Measurements from ENCODE around the gene RUSC1. TPM values are rescaled to one million over a fixed set of nuclear protein-coding genes. Genes with fewer than 3 reads are reported as not detected.
"Not testable (repeated sequence)": the region's sequence is repeated elsewhere in the genome, so short reads cannot be mapped to it uniquely, and the experiment has no call there.

Gene RUSC1
- total and polyA plus RNA-seq, 4 donors, result 19.7 to 102 (median 46.0) TPM

DNA sequence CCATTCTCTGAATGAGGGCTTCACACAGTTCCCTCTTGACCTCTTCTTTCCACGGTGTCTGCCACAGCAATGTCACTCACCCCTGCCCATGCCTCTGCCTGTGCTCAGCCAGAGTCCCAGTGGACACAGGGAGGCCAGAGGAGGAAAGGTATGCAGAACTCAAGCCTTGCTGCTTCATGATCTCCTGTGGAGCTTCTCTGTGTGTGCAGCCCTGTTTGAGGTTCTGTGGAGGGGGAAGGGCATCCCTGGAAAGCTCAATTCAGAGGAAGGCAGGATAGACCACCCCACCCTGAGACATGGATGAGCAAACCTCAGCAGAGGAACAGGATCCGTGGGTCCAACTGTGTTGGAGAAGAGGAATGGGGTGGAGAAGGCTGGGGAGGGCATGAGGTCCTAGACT is 41.4 kb upstream of the RUSC1 start:
- H3K4me3 ChIP-seq (ENCODE audit: low read length in 2 of 2), result no peak overlapping the region

DNA sequence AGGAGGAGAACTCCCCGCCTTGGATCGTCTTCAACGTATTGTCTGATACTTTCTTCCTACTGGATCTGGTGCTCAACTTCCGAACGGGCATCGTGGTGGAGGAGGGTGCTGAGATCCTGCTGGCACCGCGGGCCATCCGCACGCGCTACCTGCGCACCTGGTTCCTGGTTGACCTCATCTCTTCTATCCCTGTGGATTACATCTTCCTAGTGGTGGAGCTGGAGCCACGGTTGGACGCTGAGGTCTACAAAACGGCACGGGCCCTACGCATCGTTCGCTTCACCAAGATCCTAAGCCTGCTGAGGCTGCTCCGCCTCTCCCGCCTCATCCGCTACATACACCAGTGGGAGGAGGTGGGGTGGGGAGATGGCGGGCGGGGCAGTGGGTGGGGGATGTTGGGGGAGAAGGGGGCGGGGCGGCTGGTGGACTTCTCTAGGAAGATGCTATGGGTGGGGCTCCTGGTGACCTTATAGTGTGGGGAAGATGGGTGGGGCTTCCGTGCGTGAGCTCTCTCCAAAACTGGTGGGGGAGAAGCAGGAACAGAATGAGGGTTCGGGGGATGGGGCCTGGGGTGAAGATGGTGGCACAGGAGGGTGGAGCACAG is 38.1 kb upstream of the RUSC1 start:
- H3K27ac ChIP-seq (ENCODE audit: low read depth in 1 of 2, low read length in 2 of 2), result no peak overlapping the region
- no peaks in the 10 kb centered on the region for H3K9me3 ChIP-seq (ENCODE audit: control insufficient read depth, low read length)
- no peaks in the 10 kb centered on the region for H3K27me3 ChIP-seq (ENCODE audit: control insufficient read depth in 1 of 2, insufficient read depth in 2 of 2, low read length in 1 of 2)
- H3K4me1 ChIP-seq (ENCODE audit: control insufficient read depth in 1 of 2, insufficient read depth in 2 of 2, low read length in 2 of 2), result no peaks in the 10 kb centered on the region
- intact Hi-C loops (cut with DNase I), result no loop called here
- ATAC-seq (ENCODE audit: low FRiP score), result no peak
- H3K4me3 ChIP-seq (ENCODE audit: low read length in 2 of 2), result no peak overlapping the region
- DNase-seq, result no peak
- WGBS, 2 donors, result 95 to 96% methylated on average over 29 of the region's 29 CpGs
- no peaks in the 10 kb centered on the region for H3K36me3 ChIP-seq (ENCODE audit: control insufficient read depth in 1 of 2, insufficient read depth in 2 of 2, low read length in 1 of 2)

More for the DNA sequence above, 41.4 kb upstream of the RUSC1 start:
- Histone ChIP-seq H3K36me3 (ENCODE audit: control insufficient read depth in 1 of 2, insufficient read depth in 2 of 2, low read length in 1 of 2) (no peaks in the 10 kb centered on the region), H3K27ac (ENCODE audit: low read depth in 1 of 2, low read length in 2 of 2) (no peak overlapping the region), H3K9me3 (ENCODE audit: control insufficient read depth, low read length) (no peaks in the 10 kb centered on the region), H3K27me3 (ENCODE audit: control insufficient read depth in 1 of 2, insufficient read depth in 2 of 2, low read length in 1 of 2) (no peaks in the 10 kb centered on the region), H3K4me1 (ENCODE audit: control insufficient read depth in 1 of 2, insufficient read depth in 2 of 2, low read length in 2 of 2) (no peaks in the 10 kb centered on the region)
- no peak for DNase-seq
- no peak for ATAC-seq (ENCODE audit: low FRiP score)
- 66 to 79% methylated on average over 2 of the region's 2 CpGs for WGBS, 2 donors
- intact Hi-C loops (cut with DNase I), result loop anchor here in 1 of 2 donors (2.0 kb wide), 1 partner anchor 44 kb away; no protein-coding TSS in a partner anchor

DNA sequence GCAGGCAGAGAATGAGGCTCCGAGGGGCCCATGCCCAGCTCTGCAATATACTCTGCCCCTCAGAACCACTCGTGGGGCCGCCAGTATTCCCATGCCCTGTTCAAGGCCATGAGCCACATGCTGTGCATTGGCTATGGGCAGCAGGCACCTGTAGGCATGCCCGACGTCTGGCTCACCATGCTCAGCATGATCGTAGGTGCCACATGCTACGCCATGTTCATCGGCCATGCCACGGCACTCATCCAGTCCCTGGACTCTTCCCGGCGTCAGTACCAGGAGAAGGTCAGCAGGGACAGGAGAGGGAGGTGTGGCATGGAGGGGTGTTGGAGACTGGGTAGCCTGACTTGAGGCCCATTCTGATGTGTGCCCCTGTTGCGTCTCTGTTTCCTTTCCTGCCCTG is 36.2 kb upstream of the RUSC1 start:
- WGBS, 2 donors, result 92 to 94% methylated on average over 12 of the region's 12 CpGs
- ATAC-seq (ENCODE audit: low FRiP score) (no peak), DNase-seq (no peak)
- intact Hi-C loops (cut with DNase I), result no loop called here
- Histone ChIP-seq H3K27ac (ENCODE audit: low read depth in 1 of 2, low read length in 2 of 2) (no peak overlapping the region), H3K36me3 (ENCODE audit: control insufficient read depth in 1 of 2, insufficient read depth in 2 of 2, low read length in 1 of 2) (no peaks in the 10 kb centered on the region), H3K4me1 (ENCODE audit: control insufficient read depth in 1 of 2, insufficient read depth in 2 of 2, low read length in 2 of 2) (no peaks in the 10 kb centered on the region), H3K4me3 (ENCODE audit: low read length in 2 of 2) (no peak overlapping the region), H3K27me3 (ENCODE audit: control insufficient read depth in 1 of 2, insufficient read depth in 2 of 2, low read length in 1 of 2) (no peaks in the 10 kb centered on the region), H3K9me3 (ENCODE audit: control insufficient read depth, low read length) (no peaks in the 10 kb centered on the region)

DNA sequence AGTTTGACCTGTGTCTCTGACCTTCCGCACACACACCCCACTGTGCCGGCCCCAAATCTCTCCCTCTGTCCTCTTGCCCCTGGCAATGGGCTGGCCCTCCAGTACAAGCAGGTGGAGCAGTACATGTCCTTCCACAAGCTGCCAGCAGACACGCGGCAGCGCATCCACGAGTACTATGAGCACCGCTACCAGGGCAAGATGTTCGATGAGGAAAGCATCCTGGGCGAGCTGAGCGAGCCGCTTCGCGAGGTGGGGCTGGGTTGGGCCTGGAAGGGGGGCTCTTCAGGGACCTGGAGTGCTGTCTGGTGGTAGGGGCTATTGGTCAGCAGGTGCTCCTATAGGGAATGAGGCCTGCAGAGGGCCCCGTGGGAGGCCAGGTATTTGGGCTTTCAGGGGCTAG is 35.6 kb upstream of the RUSC1 start:
- intact Hi-C loops (cut with DNase I), result no loop called here
- Histone ChIP-seq H3K4me1 (ENCODE audit: control insufficient read depth in 1 of 2, insufficient read depth in 2 of 2, low read length in 2 of 2) (no peaks in the 10 kb centered on the region), H3K27ac (ENCODE audit: low read depth in 1 of 2, low read length in 2 of 2) (no peak overlapping the region), H3K9me3 (ENCODE audit: control insufficient read depth, low read length) (no peaks in the 10 kb centered on the region), H3K36me3 (ENCODE audit: control insufficient read depth in 1 of 2, insufficient read depth in 2 of 2, low read length in 1 of 2) (no peaks in the 10 kb centered on the region), H3K4me3 (ENCODE audit: low read length in 2 of 2) (no peak overlapping the region), H3K27me3 (ENCODE audit: control insufficient read depth in 1 of 2, insufficient read depth in 2 of 2, low read length in 1 of 2) (no peaks in the 10 kb centered on the region)
- DNase-seq, result no peak
- no peak for ATAC-seq (ENCODE audit: low FRiP score)
- 90 to 94% methylated on average over 14 of the region's 14 CpGs for WGBS, 2 donors

DNA sequence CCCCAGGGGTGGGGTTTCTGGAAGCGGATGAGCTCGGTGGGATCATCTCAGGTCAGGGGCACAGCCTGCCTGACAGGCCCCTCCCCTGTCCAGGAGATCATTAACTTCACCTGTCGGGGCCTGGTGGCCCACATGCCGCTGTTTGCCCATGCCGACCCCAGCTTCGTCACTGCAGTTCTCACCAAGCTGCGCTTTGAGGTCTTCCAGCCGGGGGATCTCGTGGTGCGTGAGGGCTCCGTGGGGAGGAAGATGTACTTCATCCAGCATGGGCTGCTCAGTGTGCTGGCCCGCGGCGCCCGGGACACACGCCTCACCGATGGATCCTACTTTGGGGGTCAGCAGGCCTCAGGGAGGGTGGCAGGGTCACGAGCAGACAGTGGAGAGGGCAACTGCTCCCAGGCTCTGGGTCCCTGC is 35.1 kb upstream of the RUSC1 start:
- no peaks in the 10 kb centered on the region for H3K9me3 ChIP-seq (ENCODE audit: control insufficient read depth, low read length)
- DNase-seq (no peak), ATAC-seq (ENCODE audit: low FRiP score) (no peak)
- intact Hi-C loops (cut with DNase I), result no loop called here
- 94% methylated on average over 18 of the region's 18 CpGs for WGBS, 2 donors
- no peaks in the 10 kb centered on the region for H3K27me3 ChIP-seq (ENCODE audit: control insufficient read depth in 1 of 2, insufficient read depth in 2 of 2, low read length in 1 of 2)
- no peak overlapping the region for H3K27ac ChIP-seq (ENCODE audit: low read depth in 1 of 2, low read length in 2 of 2)
- no peak overlapping the region for H3K4me3 ChIP-seq (ENCODE audit: low read length in 2 of 2)
- H3K4me1 ChIP-seq (ENCODE audit: control insufficient read depth in 1 of 2, insufficient read depth in 2 of 2, low read length in 2 of 2), result no peaks in the 10 kb centered on the region
- H3K36me3 ChIP-seq (ENCODE audit: control insufficient read depth in 1 of 2, insufficient read depth in 2 of 2, low read length in 1 of 2), result no peaks in the 10 kb centered on the region

DNA sequence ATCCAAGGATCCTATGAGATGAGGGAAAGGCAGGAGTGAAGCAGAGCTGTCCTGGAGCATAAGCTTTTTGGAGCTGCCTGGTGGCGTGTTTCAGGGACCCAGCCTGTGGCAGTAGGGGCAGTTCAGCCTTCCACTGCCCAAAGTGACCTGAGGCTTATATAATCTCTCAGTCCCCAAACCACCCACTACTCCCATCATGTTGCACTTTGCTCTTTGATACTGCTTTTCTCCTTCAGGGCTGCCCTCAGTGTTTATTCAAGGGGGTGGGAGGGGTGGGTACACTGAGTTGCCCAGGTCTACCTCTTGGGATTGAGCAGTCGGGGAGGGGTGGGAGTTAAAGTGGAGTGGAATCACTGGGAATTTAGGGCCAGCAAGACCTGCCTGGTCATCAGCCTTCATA is 34.1 kb upstream of the RUSC1 start:
- 92 to 100% methylated on average over 2 of the region's 2 CpGs for WGBS, 2 donors
- Histone ChIP-seq H3K27ac (ENCODE audit: low read depth in 1 of 2, low read length in 2 of 2) (no peak overlapping the region), H3K9me3 (ENCODE audit: control insufficient read depth, low read length) (no peaks in the 10 kb centered on the region), H3K27me3 (ENCODE audit: control insufficient read depth in 1 of 2, insufficient read depth in 2 of 2, low read length in 1 of 2) (no peaks in the 10 kb centered on the region), H3K4me1 (ENCODE audit: control insufficient read depth in 1 of 2, insufficient read depth in 2 of 2, low read length in 2 of 2) (no peaks in the 10 kb centered on the region), H3K36me3 (ENCODE audit: control insufficient read depth in 1 of 2, insufficient read depth in 2 of 2, low read length in 1 of 2) (no peaks in the 10 kb centered on the region), H3K4me3 (ENCODE audit: low read length in 2 of 2) (no peak overlapping the region)
- DNase-seq (no peak), ATAC-seq (ENCODE audit: low FRiP score) (no peak)
- intact Hi-C loops (cut with DNase I), result no loop called here

DNA sequence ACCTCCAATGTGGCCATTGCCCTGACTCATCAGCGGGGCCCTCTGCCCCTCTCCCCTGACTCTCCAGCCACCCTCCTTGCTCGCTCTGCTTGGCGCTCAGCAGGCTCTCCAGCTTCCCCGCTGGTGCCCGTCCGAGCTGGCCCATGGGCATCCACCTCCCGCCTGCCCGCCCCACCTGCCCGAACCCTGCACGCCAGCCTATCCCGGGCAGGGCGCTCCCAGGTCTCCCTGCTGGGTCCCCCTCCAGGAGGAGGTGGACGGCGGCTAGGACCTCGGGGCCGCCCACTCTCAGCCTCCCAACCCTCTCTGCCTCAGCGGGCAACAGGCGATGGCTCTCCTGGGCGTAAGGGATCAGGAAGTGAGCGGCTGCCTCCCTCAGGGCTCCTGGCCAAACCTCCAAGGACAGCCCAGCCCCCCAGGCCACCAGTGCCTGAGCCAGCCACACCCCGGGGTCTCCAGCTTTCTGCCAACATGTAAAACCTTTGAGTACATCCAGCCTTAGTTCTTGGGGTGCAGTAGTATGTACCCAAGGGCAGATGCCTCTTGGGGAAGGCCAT is 32.6 kb upstream of the RUSC1 start:
- H3K27me3 ChIP-seq (ENCODE audit: control insufficient read depth in 1 of 2, insufficient read depth in 2 of 2, low read length in 1 of 2), result no peaks in the 10 kb centered on the region
- H3K4me3 ChIP-seq (ENCODE audit: low read length in 2 of 2), result no peak overlapping the region
- ATAC-seq (ENCODE audit: low FRiP score) (no peak), DNase-seq (no peak)
- intact Hi-C loops (cut with DNase I), result no loop called here
- WGBS, 2 donors, result 91% methylated on average over 20 to 21 of the region's 21 CpGs
- no peaks in the 10 kb centered on the region for H3K9me3 ChIP-seq (ENCODE audit: control insufficient read depth, low read length)
- no peak overlapping the region for H3K27ac ChIP-seq (ENCODE audit: low read depth in 1 of 2, low read length in 2 of 2)
- no peaks in the 10 kb centered on the region for H3K4me1 ChIP-seq (ENCODE audit: control insufficient read depth in 1 of 2, insufficient read depth in 2 of 2, low read length in 2 of 2)
- H3K36me3 ChIP-seq (ENCODE audit: control insufficient read depth in 1 of 2, insufficient read depth in 2 of 2, low read length in 1 of 2), result no peaks in the 10 kb centered on the region

DNA sequence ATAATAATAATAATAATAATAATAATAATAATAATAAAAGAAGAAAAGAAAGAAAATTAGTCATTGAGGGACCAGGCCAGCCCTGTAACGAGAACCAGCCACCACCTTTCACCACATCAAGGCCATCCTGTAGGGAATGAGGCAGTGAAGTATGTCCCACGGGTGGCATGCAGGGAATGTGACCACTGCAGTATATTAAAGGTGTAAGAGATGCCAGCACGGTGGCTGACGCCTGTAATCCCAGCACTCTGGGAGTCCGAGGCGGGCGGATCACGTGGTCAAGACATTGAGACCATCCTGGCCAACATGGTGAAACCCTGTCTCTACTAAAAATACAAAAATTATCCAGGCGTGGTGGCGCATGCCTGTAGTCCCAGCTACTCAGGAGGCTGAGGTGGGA is 29.7 kb upstream of the RUSC1 start:
- DNase-seq; intact Hi-C loops (cut with DNase I); H3K27me3 ChIP-seq (ENCODE audit: control insufficient read depth in 1 of 2, insufficient read depth in 2 of 2, low read length in 1 of 2); H3K27ac ChIP-seq (ENCODE audit: low read depth in 1 of 2, low read length in 2 of 2); H3K36me3 ChIP-seq (ENCODE audit: control insufficient read depth in 1 of 2, insufficient read depth in 2 of 2, low read length in 1 of 2); H3K4me3 ChIP-seq (ENCODE audit: low read length in 2 of 2); H3K4me1 ChIP-seq (ENCODE audit: control insufficient read depth in 1 of 2, insufficient read depth in 2 of 2, low read length in 2 of 2); ATAC-seq (ENCODE audit: low FRiP score); H3K9me3 ChIP-seq (ENCODE audit: control insufficient read depth, low read length): not testable (repeated sequence)
- WGBS, 2 donors, result 80 to 82% methylated on average over 10 of the region's 10 CpGs

DNA sequence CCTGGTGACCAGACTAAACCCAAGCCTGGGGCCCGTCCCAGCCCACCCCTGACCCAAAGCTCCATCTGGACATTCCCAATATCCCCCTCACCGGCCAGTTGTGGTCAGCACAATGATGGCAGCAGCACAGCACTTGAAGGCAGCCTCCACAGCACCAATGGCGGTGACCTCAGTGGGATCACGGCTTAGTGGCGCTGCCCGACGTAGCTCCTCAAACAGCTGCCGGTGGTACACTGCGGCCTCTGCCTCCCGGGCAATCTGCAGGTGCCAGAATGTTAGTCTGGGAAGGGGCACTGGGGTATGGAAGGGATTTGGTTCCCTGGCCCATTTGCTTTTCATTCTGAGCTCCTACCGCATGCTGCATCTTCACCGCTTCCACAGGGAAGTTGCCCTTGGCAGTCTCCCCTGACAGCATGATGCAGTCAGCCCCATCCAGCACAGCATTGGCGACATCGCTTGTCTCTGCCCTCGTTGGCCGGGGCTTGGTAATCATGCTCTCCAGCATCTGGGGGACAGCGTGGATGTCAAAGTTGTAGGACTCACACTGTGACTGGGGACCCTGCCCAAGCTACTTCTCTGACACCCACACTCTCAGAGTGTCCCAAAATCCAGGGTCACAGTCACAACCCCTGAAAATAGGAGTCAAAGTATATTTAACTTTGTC is 27.5 kb upstream of the RUSC1 start:
- no peaks in the 10 kb centered on the region for H3K27me3 ChIP-seq (ENCODE audit: control insufficient read depth in 1 of 2, insufficient read depth in 2 of 2, low read length in 1 of 2)
- no peak for ATAC-seq (ENCODE audit: low FRiP score)
- H3K9me3 ChIP-seq (ENCODE audit: control insufficient read depth, low read length), result no peaks in the 10 kb centered on the region
- 84 to 86% methylated on average over 17 of the region's 17 CpGs for WGBS, 2 donors
- no peaks in the 10 kb centered on the region for H3K4me1 ChIP-seq (ENCODE audit: control insufficient read depth in 1 of 2, insufficient read depth in 2 of 2, low read length in 2 of 2)
- no peaks in the 10 kb centered on the region for H3K36me3 ChIP-seq (ENCODE audit: control insufficient read depth in 1 of 2, insufficient read depth in 2 of 2, low read length in 1 of 2)
- no peak overlapping the region for H3K4me3 ChIP-seq (ENCODE audit: low read length in 2 of 2)
- no peak overlapping the region for H3K27ac ChIP-seq (ENCODE audit: low read depth in 1 of 2, low read length in 2 of 2)
- intact Hi-C loops (cut with DNase I), result no loop called here
- DNase-seq, result no peak

All from aorta (tissue), 5 donors.